Measurements from ENCODE around the gene OTOG.
"Not testable (repeated sequence)": the region's sequence is repeated elsewhere in the genome, so short reads cannot be mapped to it uniquely, and the experiment has no call there.

OTOG gene

GRCh38 chr11:17604201-17604914 lies 57.3 kb downstream of the OTOG start:
- no peak for DNase-seq (ENCODE audit: low spot score)

GRCh38 chr11:17604915-17605233 lies 57.8 kb downstream of the OTOG start:
- DNase-seq (ENCODE audit: low spot score): no peak

GRCh38 chr11:17605651-17606122 lies 58.6 kb downstream of the OTOG start:
- no peak for DNase-seq (ENCODE audit: low spot score)

GRCh38 chr11:17606233-17607082 lies 59.4 kb downstream of the OTOG start:
- no peak for DNase-seq (ENCODE audit: low spot score)

- DNase-seq (ENCODE audit: low spot score): no peak
These were observed 60.0 kb downstream of the OTOG start for GRCh38 chr11:17607083-17607429.

GRCh38 chr11:17607591-17608570 lies 60.8 kb downstream of the OTOG start:
- DNase-seq (ENCODE audit: low spot score): no peak

- DNase-seq (ENCODE audit: low spot score): no peak
These were observed 61.8 kb downstream of the OTOG start for GRCh38 chr11:17608821-17609220.

- no peak for DNase-seq (ENCODE audit: low spot score)
These were observed 62.4 kb downstream of the OTOG start for GRCh38 chr11:17609291-17610084.

- no peak for DNase-seq (ENCODE audit: low spot score)
These were observed 63.2 kb downstream of the OTOG start for GRCh38 chr11:17610085-17610894.

- DNase-seq (ENCODE audit: low spot score): no peak
These were observed 64.0 kb downstream of the OTOG start for GRCh38 chr11:17611049-17611448.

- DNase-seq (ENCODE audit: low spot score): no peak
These were observed 64.6 kb downstream of the OTOG start for GRCh38 chr11:17611503-17612220.

- no peak for DNase-seq (ENCODE audit: low spot score)
These were observed 65.4 kb downstream of the OTOG start for GRCh38 chr11:17612221-17613188.

- DNase-seq (ENCODE audit: low spot score): no peak
These were observed 66.4 kb downstream of the OTOG start for GRCh38 chr11:17613428-17613962.

- DNase-seq (ENCODE audit: low spot score): no peak
These were observed 66.9 kb downstream of the OTOG start for GRCh38 chr11:17613983-17614382.

GRCh38 chr11:17622711-17623110 lies 75.7 kb downstream of the OTOG start:
- DNase-seq (ENCODE audit: low spot score): not testable (repeated sequence)

GRCh38 chr11:17629113-17629512 lies 82.1 kb downstream of the OTOG start:
- no peak for DNase-seq (ENCODE audit: low spot score)

GRCh38 chr11:17630936-17631335 lies 83.9 kb downstream of the OTOG start:
- no peak for DNase-seq (ENCODE audit: low spot score)

GRCh38 chr11:17631702-17632365 lies 84.8 kb downstream of the OTOG start:
- DNase-seq (ENCODE audit: low spot score): no peak
